Coronary artery (tissue), 2 donors: Measurements from ENCODE around the gene RASSF1.
A peak's percentile ranks its signal among the peaks of the same experiment; 100 is the strongest.

Experiments
- DNase-seq: peaks from one replicate; pipeline ENCODE4 v3.0.0-alpha.2; 2017; ENCODE audit warnings: low spot score
- H3K27ac ChIP-seq, 2 donors: fragments of 200-600 bp; sonication (generic); one replicate each; pipeline ENCODE4 v1.5.1; 2016 to 2019
- H3K4me3 ChIP-seq: fragments of 200-600 bp; sonication (generic); 2 replicates; pipeline ENCODE4 v1.5.1; 2016; ENCODE audit warnings: mild to moderate bottlenecking, moderate library complexity
- CTCF ChIP-seq: fragments of 200-600 bp; sonication (generic); IDR thresholded peaks from one replicate; pipeline ENCODE4 v1.5.1; 2019; ENCODE audit warnings: antibody characterized with exemption

RASSF1 gene

GRCh38 chr3:50324351-50325112 is 16.1 kb downstream of the RASSF1 start:
- no peak for DNase-seq
- TF ChIP-seq CTCF: peak; percentile 68
- Histone ChIP-seq H3K4me3 (no peak overlapping the region), H3K27ac (peak overlapping the region in 1 of 2 donors; percentile 91)

GRCh38 chr3:50323614-50324199 is 16.9 kb downstream of the RASSF1 start:
- DNase-seq: no peak
- TF ChIP-seq CTCF: no peak
- Histone ChIP-seq H3K4me3 (no peak overlapping the region), H3K27ac (peak overlapping the region; percentile 52 to 91)

- no peak for TF ChIP-seq CTCF
- Histone ChIP-seq H3K27ac (peak overlapping the region; percentile 52 to 91), H3K4me3 (peak overlapping the region; percentile 85)
Measured at GRCh38 chr3:50323092-50323600, 17.5 kb downstream of the RASSF1 start.

GRCh38 chr3:50322386-50323091 is 18.1 kb downstream of the RASSF1 start, which contains the start of gene HYAL2:
Gene HYAL2 (minus strand): TSS chr3:50322745. CDS start chr3:50320489, 2,256 bp downstream.
- peak within 1 kb of the TSS; percentile 69 to 91 for H3K27ac ChIP-seq
- peak within 1 kb of the TSS; percentile 85 for H3K4me3 ChIP-seq
- no peak for TF ChIP-seq CTCF
- DNase-seq: no peak

More at GRCh38 chr3:50323092-50323600, 17.5 kb downstream of the RASSF1 start:
- no peak for DNase-seq

- TF ChIP-seq CTCF: no peak
- H3K4me3 ChIP-seq: peak overlapping the region; percentile 85
- peak overlapping the region; percentile 52 to 91 for H3K27ac ChIP-seq
- no peak for DNase-seq
Measured at GRCh38 chr3:50322115-50322385, 18.6 kb downstream of the RASSF1 start.

GRCh38 chr3:50321336-50322114 is 19.1 kb downstream of the RASSF1 start:
- no peak for TF ChIP-seq CTCF
- H3K27ac ChIP-seq: peak overlapping the region; percentile 69 to 91
- peak; percentile 93 for DNase-seq

More at GRCh38 chr3:50321336-50322114, 19.1 kb downstream of the RASSF1 start:
- H3K4me3 ChIP-seq: peak overlapping the region; percentile 85
